Spleen (tissue), 7 donors: ENCODE results near the gene ACTA1.

Source experiments
- CTCF ChIP-seq, 11 experiments: fragments of 200-600 bp in 7 of 11; fragments of 450-650 bp in 4 of 11; sonication (generic) in 4 of 11; IDR thresholded peaks in 8 of 11; conservative IDR thresholded peaks in 3 of 11; 1 replicate in 7 of 11; 2 replicates in 4 of 11; pipeline versions ENCODE4 v1.4.0 to v1.8.0; 2016 to 2021; ENCODE audit warnings: antibody characterized with exemption in 11 of 11, inconsistent platforms in 4 of 11, mild to moderate bottlenecking in 1 of 11
- POLR2AphosphoS5 ChIP-seq, 3 donors: sonication (generic); formaldehyde crosslinking; IDR thresholded peaks; one replicate each; pipeline ENCODE4 v1.5.1; 2017; ENCODE audit warnings: antibody characterized with exemption in 3 of 3
- donor health status: DM: no; HTN: no; CAD: no; lungs with moderate emphysema.
- donor health status: DM: no; HTN: no; CAD: no.
- donor health status: DM: no; HTN: no; CAD: no.

GRCh38 chr1:229383961-229384360 lies 49.9 kb downstream of the ACTA1 start:
- no peak for TF ChIP-seq CTCF (IDR thresholded peaks at IDR 0.05 in 8 of 11, conservative IDR thresholded peaks at IDR 0.05 in 3 of 11)
- no peak for TF ChIP-seq POLR2AphosphoS5 (IDR thresholded peaks at IDR 0.05)
